ENCODE data around the gene PTPRG.

DNA sequence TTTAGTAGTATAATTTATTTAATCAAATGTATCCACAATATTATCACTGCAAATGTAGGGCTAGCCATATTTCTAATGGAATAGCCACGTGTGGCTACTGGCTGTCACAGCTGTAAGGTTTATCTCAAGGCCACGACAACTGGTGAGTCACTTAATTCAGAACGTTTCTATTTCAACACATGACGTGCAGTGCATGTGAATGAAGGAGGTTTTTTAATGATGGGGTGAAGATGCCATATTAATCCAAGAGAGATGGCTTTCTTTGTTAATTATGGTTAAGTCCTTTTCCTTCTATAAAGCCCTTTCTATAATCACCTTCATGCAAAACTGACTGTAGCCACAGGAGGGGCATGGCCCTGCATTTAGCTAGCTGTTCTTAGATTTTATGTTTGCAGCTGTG, 600.0 kb downstream of the PTPRG start:
- TF ChIP-seq POLR2AphosphoS5 (IDR thresholded peaks at IDR 0.05; ENCODE audit: low read depth) (no peak), EZH2 (IDR thresholded peaks at IDR 0.05; ENCODE audit: low read depth, unreplicated experiment) (no peak), EZH2phosphoT487 (IDR thresholded peaks at IDR 0.05; ENCODE audit: unreplicated experiment) (no peak), CREB1 (CRISPR knock-in tag; IDR thresholded peaks at IDR 0.05; ENCODE audit: low read depth) (no peak), JUNB (IDR thresholded peaks at IDR 0.05; ENCODE audit: unreplicated experiment) (no peak)
- TF ChIP-seq, protein P1, sequence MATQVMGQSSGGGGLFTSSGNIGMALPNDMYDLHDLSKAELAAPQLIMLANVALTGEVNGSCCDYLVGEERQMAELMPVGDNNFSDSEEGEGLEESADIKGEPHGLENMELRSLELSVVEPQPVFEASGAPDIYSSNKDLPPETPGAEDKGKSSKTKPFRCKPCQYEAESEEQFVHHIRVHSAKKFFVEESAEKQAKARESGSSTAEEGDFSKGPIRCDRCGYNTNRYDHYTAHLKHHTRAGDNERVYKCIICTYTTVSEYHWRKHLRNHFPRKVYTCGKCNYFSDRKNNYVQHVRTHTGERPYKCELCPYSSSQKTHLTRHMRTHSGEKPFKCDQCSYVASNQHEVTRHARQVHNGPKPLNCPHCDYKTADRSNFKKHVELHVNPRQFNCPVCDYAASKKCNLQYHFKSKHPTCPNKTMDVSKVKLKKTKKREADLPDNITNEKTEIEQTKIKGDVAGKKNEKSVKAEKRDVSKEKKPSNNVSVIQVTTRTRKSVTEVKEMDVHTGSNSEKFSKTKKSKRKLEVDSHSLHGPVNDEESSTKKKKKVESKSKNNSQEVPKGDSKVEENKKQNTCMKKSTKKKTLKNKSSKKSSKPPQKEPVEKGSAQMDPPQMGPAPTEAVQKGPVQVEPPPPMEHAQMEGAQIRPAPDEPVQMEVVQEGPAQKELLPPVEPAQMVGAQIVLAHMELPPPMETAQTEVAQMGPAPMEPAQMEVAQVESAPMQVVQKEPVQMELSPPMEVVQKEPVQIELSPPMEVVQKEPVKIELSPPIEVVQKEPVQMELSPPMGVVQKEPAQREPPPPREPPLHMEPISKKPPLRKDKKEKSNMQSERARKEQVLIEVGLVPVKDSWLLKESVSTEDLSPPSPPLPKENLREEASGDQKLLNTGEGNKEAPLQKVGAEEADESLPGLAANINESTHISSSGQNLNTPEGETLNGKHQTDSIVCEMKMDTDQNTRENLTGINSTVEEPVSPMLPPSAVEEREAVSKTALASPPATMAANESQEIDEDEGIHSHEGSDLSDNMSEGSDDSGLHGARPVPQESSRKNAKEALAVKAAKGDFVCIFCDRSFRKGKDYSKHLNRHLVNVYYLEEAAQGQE (IDR thresholded peaks at IDR 0.05; ENCODE audit: unreplicated experiment), result no peak
- TF ChIP-seq, protein P2, sequence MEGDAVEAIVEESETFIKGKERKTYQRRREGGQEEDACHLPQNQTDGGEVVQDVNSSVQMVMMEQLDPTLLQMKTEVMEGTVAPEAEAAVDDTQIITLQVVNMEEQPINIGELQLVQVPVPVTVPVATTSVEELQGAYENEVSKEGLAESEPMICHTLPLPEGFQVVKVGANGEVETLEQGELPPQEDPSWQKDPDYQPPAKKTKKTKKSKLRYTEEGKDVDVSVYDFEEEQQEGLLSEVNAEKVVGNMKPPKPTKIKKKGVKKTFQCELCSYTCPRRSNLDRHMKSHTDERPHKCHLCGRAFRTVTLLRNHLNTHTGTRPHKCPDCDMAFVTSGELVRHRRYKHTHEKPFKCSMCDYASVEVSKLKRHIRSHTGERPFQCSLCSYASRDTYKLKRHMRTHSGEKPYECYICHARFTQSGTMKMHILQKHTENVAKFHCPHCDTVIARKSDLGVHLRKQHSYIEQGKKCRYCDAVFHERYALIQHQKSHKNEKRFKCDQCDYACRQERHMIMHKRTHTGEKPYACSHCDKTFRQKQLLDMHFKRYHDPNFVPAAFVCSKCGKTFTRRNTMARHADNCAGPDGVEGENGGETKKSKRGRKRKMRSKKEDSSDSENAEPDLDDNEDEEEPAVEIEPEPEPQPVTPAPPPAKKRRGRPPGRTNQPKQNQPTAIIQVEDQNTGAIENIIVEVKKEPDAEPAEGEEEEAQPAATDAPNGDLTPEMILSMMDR (conservative IDR thresholded peaks at IDR 0.05; ENCODE audit: low read depth in 2 of 2), result no peak

Data from GM23338 (cell line).